NOMO-1 treated with DMSO at 0.1 percent for 48 hours (cell line): ENCODE data around the gene SLC2A3.
A peak's percentile ranks its signal among the peaks of the same experiment; 100 is the strongest.
"Not testable (repeated sequence)": the region's sequence is repeated elsewhere in the genome, so short reads cannot be mapped to it uniquely, and the experiment has no call there.

Source experiments
- DNase-seq: peaks from one replicate; lab custom pipeline; 2025; ENCODE audit not compliant: unreplicated experiment; lab: John Stamatoyannopoulos, UW

Gene SLC2A3

DNA sequence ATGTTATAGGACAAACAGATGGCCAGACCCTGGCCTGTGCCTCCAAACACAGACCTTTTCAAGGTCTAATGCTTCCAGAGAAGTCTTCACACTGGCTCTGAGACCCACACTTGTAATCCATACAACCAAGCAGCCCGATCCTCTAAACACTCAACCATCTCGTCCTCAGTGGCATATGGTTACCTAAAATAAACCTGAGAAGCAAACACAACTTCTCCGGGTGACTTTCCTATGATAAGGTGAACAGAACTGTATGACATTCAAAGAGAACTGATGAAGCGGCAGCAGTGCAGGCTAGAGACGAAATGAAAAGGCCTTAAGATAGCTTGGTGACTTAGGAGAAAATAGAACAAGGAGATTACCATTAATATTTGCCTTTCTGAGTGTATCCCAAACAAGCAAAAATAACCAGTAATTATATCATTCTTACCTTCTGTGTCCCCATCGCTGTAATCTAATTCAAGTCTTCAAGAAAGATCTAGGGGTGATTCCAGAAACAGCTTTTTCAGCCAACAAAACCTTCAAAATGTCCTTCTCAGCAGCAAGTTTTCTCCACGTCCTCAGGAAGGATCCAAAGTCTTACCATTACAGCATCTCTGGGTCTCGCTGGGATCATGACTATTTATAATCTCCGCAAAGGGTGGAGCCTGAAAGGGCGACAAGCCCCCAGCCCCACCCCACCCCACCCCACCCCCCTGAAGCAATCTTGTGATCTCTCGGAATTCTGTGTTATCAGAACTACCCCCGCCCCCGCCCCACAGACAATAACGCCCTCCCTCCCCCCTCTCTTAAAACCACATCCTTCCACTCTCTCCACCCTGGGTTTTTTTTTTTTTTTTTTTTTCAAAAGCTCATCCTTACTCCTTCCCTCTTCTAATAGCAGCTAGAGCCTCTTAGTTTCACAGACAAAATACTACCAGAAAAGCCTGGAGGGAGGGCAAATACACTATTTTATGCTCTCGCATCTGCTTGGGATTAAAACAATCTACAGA is at the start of gene SLC2A3:
Gene SLC2A3 (minus strand): TSS at position 598 of the 992 bp plus-strand sequence. CDS start 153 bp downstream, at position 445.
- peak; percentile 87 for DNase-seq

DNA sequence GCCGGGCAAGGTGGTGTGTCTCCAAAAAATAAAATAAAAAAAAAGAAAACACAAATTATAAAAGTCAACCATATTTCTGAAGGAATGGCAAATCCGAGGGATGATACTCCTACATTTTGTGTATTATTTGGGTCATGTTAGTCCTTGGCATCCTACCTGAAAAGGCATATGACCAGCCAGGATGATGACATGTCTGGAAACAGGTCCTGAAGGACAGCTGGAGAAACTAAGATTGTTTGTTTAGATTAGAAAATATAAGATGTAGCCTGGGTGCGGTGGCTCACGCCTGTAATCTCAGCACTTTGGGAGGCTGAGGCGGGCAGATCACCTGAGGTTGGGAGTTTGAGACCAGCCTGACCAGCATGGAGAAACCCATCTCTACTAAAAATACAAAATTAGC is 48.9 kb upstream of the SLC2A3 start:
- DNase-seq = no peak

DNA sequence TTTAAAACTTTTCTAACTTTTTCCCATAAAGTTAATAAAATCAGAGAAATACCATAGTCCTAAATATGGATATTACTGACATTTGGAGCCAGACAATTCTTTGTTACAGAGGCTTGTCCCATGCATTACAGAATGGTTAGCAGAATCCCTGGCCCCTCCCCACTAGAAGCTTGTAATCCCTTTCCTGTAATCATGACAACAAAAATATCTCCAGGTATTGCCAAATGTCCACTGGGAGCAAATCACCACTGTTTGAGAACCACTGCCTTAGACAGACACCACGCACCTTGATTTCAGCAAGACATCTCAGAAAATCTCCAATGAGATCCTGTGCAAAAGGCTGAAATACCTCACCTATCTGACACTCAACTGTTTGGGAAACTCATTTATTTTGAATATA is 47.5 kb upstream of the SLC2A3 start:
- not testable (repeated sequence) for DNase-seq

DNA sequence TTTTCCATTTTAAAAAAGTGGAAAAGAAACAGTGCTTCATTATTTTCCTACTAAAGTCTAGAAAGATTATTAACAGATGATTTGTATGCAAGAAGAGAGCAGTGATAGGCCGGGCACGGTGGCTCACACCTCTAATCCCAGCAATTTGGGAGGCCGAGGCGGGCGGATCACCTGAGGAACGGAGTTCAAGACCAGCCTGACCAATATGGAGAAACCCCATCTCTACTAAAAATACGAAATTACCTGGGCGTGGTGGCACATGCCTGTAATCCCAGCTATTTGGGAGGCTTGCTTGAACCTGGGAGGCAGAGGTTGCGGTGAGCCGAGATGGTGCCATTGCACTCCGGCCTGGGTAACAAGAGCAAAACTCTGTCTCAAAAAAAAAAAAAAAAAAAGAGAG is 47.0 kb upstream of the SLC2A3 start:
- DNase-seq = not testable (repeated sequence)

DNA sequence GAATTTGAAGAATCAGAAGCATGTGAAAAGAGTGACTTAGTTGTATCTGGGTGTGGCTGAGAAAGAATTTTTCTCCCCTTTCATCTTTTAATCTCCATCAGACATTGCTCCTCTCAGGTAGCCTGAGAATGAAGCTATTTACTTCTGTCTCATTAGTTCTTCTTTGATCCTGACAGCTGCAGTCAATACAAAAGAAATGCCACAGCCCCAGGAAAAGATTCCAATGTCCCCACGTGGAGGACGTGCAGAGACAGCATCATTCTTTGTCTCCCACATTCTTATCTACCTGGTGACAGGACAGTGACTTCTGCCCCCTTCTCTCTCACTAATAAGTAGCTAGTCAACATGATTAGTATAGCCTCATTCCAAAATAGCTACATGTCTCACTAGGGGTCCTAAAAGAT is 46.3 kb upstream of the SLC2A3 start:
- DNase-seq = not testable (repeated sequence)

DNA sequence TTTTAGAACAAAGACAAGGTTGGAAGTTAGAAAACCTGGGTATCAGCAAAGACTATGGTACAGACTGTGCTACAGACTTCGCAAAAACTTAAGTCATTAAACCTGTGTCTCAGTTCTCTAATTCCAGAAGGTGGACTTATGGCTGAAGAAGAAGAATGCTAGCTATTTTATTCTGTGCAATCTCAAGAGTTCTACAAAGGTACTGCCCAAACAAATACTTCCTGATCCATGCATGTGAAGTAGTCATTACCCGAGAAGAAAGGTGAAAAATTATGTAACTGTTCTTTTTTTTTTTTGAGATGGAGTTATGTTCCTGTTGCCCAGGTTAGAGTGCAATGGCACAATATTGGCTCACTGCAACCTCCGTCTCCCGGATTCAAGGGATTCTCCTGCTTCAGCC is 45.5 kb upstream of the SLC2A3 start:
- DNase-seq = no peak

DNA sequence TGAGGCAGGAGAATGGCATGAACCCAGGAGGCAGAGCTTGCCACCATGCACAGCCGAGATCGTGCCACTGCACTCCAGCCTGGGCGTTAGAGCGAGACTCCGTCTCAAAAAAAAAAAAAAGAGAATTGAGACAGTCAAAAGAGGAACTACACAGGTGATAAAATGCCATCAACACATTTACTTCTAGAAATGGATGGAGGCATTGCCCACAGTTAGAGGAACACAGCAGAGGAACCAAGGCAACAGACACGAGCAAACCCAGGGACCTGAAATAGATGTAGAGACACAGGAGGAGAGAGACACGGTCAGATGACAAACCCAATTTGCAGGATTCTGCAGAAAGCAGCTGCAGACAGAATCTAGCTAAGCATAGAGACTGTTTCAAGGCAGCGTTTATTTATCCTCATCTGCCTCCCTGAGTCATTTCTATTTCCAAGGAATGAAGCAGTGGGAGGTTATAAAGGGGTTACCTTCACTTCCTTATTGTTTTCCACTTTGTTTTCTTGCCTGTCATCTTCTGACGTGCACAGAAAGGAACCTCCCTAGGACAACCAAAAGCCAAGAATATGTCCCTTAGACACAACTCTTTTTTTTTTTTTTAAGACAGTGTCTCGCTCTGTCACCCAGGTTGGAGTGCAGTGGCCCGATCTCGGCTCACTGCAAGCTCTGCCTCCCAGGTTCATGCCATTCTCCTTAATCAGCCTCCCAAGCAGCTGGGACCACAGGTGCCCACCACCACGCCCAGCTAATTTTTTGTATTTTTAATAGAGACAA is 41.6 kb upstream of the SLC2A3 start:
- peak; percentile 48 for DNase-seq

DNA sequence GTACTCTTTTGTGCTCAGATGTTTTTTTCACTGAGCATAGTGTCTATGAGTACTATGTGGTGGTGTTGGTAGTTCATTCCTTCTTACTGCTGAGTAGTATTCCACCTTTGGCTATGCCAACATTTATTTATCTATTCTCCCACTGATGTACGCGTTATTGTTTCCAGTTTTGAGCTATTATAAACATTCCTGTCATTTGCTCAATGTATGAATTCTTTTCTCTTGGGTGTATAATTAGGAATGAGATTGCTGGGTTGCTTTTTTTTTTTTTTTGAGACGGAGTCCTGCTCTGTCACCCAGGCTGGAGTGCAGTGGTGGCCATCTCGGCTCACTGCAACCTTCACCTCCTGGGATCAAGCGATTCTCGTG is 37.5 kb upstream of the SLC2A3 start:
- DNase-seq = no peak

DNA sequence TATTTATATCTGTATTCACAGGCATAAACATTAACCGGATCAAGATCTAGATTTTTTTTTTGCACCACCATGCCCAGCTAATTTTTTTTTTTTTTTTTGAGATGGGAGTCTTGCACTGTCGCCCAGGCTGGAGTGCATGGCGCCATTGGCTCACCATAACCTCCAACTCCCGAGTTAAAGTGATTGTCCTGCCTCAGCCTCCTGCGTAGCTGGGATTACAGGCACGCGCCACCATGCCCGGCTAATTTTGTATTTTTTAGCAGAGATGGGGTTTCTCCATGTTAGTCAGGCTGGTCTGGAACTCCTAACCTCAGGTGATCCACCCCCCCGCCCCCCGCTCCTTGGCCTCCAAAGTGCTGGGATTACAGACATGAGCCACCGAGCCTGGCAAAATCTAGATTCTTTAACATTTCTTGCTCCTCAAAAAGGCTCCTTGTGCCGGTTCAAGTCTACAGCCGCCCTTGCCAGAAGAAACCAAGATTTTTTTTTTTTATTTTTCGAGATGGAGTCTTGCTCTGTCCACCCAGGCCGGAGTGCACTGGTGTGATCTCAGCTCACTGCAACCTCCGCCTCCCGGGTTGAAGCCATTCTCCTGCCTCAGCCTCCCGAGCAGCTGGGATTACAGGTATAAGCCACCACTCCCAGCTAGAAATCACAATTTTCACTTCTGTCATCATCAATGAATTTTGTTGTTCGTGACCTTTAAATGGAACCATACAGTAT is 36.9 kb upstream of the SLC2A3 start:
- DNase-seq = no peak

DNA sequence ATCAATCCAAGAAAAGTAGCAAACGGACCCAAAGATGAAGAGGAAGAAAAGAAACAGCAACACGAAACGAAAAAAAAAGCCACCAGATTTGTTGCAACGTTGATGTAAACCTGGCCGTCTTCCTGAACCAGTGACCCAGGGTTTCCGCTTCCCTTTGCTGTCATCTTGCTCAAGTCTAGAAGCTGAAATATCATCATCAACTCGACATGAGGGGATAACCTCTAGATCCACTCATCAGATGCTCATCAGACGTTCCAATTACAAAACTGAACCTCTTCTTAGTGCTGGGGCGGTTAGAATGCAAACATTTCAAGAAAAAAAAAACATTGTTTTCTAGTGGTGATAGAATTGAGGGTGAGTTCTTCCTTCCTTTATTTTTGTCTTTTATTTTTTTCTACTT is 36.3 kb upstream of the SLC2A3 start:
- DNase-seq = not testable (repeated sequence)

DNA sequence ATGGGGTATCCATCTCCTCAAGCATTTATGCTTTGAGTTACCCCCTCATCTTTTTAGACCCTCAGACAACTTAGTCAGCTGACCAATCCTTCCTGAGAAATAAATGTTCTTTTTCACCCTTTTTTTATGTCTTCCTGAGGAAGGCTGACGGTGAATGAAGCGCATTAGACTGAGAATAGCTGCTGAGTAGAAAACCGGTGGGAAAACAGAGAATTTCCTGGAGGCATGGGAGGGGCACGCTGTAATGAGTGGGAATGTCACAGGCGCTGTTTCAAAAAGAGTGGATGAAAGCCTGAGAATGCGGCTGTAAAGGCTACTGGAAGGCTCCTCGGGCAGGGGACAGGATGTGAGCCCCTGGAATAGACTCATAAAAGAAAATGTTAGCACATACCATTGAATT is 35.8 kb upstream of the SLC2A3 start:
- not testable (repeated sequence) for DNase-seq

DNA sequence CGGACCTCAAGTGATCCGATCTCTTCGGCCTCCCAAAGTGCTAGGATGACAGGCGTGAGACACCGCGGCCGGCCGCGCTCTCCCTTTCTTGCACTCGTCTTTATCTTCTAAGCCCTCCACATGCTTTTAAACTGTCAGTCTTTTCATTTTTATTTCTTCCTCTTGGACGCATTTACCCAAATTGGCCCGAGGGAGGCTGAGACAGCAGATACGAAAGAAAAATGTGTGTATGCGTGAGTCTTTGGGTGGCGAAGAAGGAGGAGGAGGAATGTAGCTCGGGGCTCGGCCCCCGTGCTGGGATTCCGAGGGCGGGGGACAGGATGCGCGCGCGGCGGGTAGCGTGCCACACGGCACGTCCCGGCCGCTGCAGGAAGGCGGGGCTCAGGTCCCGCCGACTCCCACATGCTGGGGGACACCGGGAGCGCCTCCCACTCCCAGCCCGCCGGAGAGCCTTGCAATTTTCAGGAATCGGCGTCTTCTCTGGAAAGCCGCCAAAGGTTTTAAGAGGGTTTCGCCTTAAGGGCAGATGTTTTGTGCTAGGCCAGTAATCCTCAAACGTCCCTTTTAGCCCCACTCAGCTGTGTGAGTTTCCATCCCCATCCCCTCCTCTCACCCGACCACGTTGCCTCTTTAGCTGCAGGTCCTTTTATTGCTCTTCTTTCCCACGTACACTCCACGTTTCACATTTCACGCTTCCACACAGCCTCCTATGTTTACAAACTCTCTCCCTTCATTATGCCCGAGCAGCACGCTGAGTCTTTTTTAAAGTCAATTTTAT is 34.7 kb upstream of the SLC2A3 start:
- peak; percentile 75 for DNase-seq

DNA sequence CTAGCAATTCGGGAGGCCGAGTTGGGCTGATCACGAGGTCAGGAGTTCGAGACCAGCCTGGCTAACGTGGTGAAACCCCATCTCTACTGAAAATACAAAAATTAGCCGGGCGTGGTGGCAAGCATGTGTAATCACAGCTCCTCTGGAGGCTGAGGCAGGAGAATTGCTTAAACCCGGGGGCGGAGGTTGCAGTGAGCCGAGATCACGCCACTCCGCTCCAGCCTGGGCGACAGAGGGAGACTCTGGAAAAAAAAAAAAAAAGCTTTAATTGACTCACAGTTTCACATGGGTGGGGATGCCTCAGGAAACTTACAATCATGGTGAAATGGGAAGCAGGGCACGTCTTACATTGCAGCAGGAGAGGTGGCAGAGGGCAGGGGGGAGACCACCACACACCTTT is 30.6 kb upstream of the SLC2A3 start:
- DNase-seq = no peak

DNA sequence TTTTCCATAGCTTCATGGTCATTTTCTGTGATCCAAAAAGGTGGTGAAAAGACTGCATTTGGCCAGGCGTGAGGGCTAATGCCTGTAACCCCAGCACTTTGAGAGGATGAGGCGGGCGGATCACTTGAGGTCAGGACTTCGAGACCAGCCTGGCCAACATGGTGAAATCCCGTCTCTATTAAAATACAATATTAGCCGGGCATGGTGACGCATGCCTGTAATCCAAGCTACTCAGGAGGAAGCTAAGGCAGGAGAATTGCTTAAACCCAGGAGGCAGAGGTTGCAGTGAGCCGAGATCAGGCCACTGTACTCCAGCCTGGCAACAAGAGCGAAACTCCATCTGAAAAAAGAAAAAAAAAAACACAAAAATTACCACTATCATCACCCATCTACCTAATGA is 28.7 kb upstream of the SLC2A3 start:
- DNase-seq = not testable (repeated sequence)

DNA sequence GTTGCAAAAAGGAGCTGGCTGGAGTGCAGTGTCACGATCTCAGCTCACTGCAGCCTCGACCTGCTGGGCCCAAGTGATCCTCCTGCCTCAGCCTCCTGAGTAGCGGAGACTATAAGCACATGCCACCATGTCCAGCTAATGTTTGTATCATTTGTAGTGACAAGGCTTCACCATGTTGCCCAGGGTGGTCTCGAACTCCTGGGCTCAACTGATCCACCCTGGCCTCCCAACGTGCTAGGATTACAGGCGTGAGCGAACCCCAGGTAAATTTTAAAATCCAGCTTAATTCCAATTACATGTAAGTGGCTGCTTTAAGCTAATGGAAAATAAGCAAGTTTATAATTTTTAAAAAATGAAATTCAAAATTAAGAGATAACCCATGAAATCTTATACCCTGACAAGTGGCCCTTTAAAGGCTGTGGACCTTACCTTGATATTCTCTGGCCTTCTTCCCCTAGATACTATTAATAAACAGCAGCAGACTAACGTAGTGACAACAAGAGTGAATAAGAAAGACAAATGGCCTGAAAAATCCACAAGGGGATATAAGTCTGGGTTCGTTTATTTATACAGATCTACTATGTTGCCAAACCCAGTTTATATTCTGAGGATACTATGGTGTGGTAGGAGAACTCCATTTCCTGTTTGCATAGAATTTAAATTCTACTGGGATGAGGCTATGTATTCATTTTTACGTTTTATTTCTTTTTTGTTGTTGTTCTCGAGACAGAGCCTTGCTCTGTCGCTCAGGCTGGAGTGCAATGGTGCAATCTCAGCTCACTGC is 25.6 kb upstream of the SLC2A3 start:
- DNase-seq = no peak

DNA sequence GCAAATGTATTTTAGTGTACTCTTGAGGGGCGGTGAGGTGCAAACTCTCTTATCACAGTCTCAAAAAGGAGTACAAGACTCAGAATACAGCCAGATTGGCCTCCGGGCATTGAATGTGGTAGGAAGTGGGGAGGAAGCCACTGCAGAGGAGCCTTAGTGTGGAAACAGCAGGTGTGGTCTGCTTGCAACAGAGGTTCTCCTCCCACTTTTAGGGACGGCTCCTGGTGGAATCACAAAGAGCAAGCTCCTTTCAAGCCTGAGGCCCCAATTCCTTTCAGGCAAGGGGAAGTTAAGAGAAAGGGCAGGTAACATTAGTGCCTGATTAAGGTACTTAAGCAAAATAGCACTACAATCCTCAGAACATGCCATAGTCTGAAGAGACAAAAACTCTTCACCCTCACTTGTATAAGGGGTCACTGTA is 23.7 kb upstream of the SLC2A3 start:
- DNase-seq = peak; percentile 68

DNA sequence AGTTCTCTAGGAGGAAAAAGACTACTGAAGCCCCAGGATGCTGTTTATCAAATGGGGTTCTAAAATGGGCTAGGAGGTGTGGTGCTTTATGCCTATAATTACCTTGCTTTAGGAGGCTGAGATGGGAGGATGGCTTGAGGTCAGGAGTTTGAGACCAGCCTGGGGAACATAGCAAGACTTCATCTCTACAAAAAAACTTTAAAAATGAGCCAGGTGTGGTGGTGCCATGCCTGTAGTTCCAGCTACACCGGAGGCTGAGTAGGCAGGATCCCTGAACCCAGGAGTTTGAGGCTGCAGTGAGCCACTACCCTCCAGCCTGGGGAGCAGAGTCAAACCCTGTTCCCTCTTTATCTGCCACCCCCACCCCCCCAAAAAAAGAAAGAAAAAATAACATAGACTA is 23.3 kb upstream of the SLC2A3 start:
- no peak for DNase-seq

DNA sequence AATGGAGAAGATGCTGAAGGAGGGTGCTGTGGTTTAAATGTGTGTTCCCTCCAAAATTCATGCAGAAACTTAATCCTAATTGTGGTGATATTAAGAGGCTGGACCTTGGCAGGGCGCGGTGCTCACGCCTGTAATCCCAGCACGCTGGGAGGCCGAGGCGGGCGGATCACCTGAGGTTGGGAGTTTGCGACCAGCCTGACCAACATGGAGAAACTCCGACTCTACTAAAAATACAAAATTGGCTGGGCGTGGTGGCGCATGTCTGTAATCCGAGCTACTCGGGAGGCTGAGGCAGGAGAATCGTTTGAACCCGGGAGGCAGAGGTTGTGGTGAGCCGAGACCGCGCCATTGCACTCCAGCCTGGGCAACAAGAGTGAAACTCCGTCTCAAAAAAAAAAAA is 18.9 kb upstream of the SLC2A3 start:
- DNase-seq = not testable (repeated sequence)

DNA sequence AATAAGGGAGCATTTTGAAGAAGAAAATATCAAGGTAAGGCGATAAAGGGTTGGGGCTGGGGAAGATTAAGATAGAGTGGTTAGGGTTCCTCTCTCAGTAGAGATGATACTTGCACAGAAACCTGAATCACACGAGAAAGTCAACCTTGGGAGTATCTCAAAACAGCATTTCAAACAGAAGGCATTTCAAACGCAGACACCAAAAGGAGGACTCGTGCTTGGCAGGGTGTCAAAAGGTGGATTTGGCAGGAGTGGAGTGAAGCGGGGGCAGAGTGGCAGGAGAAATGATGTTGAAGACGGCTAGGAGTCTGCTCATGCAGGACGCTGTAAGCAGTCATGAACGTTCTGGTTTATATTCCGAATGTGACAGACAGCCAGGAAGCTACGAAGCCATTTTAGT is 18.4 kb upstream of the SLC2A3 start:
- not testable (repeated sequence) for DNase-seq

DNA sequence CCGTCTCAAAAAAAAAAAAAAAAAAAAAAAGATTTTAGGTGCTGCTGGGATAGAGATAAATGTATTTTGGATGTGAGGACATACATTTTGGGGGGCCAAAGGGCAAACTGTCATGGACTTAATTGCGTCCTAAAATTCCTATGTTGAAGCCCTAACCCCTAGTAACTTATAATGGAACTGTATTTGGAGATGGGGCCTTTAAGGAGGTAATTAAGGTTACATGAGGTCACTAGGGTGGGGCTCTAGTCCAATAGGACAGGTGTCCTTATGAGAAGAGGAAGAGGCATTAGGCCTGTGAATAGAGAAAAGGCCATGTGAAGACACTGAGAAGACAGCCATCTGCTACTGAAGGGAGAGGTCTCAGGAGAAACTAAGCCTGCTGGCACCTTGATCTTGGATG is 17.9 kb upstream of the SLC2A3 start:
- DNase-seq = not testable (repeated sequence)
